K562 (cell line): ENCODE measurements around the gene SLC6A4.

Source experiments
- ADNP ChIP-seq: fragments of 200-800 bp; sonication (Bioruptor generic); IDR thresholded peaks from 2 replicates; pipeline ENCODE4 v1.6.1; 2016; ENCODE audit warnings: missing genetic modification characterization, missing compliant biosample characterization
- E2F6 ChIP-seq, 2 experiments: IDR thresholded peaks; 2 replicates each; pipeline ENCODE4 v1.6.1; 2011; ENCODE audit warnings: borderline replicate concordance in 1 of 2, control low read depth in 1 of 2, low read depth in 1 of 2, low read length in 1 of 2, mild to moderate bottlenecking in 1 of 2, mixed read lengths in 1 of 2, moderate library complexity in 1 of 2; ENCODE audit not compliant: insufficient read depth in 1 of 2, insufficient read length in 1 of 2, poor library complexity in 1 of 2, severe bottlenecking in 1 of 2; ENCODE audit errors: extremely low read depth in 1 of 2
- EP300 ChIP-seq: IDR thresholded peaks from 2 replicates; pipeline ENCODE4 v1.6.1; 2012; ENCODE audit warnings: low read length, improper control_type of control experiment
- FOXJ3 ChIP-seq: sonication (generic); formaldehyde crosslinking; IDR thresholded peaks from 2 replicates; pipeline ENCODE4 v1.4.0; 2020; ENCODE audit warnings: mild to moderate bottlenecking, missing genetic modification reagents
- FOXK1 ChIP-seq: sonication (generic); formaldehyde crosslinking; IDR thresholded peaks from 2 replicates; pipeline ENCODE4 v1.8.0; 2022; ENCODE audit warnings: missing genetic modification reagents, mild to moderate bottlenecking, borderline replicate concordance
- POLR2AphosphoS5 ChIP-seq: IDR thresholded peaks from 2 replicates; pipeline ENCODE4 v1.6.1; 2011; ENCODE audit warnings: mild to moderate bottlenecking, low read depth, low read length, moderate library complexity; ENCODE audit not compliant: control insufficient read depth, insufficient read depth
- RERE ChIP-seq: sonication (generic); formaldehyde crosslinking; IDR thresholded peaks from 2 replicates; pipeline ENCODE4 v1.8.0; 2023; ENCODE audit warnings: missing genetic modification reagents, mild to moderate bottlenecking, borderline replicate concordance
- ZKSCAN1 ChIP-seq: fragments of 150-350 bp; IDR thresholded peaks from 2 replicates; pipeline ENCODE4 v1.6.1; 2016; ENCODE audit warnings: low read depth, low read length
- TF ChIP-seq, protein P1 (sequence below): fragments of 450-650 bp; IDR thresholded peaks from 2 replicates; pipeline ENCODE4 v1.7.1; 2018; ENCODE audit warnings: mild to moderate bottlenecking, low read depth; ENCODE audit not compliant: partially characterized antibody
- TF ChIP-seq, protein P2 (sequence below), 3 experiments: IDR thresholded peaks in 2 of 3; conservative IDR thresholded peaks in 1 of 3; 2 replicates each; pipeline ENCODE4 v1.5.1; 2011 to 2012; ENCODE audit warnings: low read length in 3 of 3, mild to moderate bottlenecking in 3 of 3, control low read depth in 2 of 3, improper control_type of control experiment in 1 of 3, inconsistent platforms in 1 of 3, low read depth in 1 of 3, mixed read lengths in 1 of 3, moderate library complexity in 1 of 3; ENCODE audit not compliant: insufficient read depth in 2 of 3
- TF ChIP-seq, protein P3 (sequence below): sonication (generic); formaldehyde crosslinking; IDR thresholded peaks from 2 replicates; pipeline ENCODE4 v1.8.1; 2023; ENCODE audit warnings: mild to moderate bottlenecking, missing genetic modification reagents
- TF ChIP-seq, protein P4 (sequence below): fragments of 450-650 bp; formaldehyde crosslinking; IDR thresholded peaks from 2 replicates; pipeline ENCODE4 v1.4.0; 2020; ENCODE audit warnings: mild to moderate bottlenecking, mixed read lengths

GRCh38 chr17:30243568-30243967 is 8.1 kb upstream of the SLC6A4 start:
- no peak for TF ChIP-seq EP300
- TF ChIP-seq, protein P1, sequence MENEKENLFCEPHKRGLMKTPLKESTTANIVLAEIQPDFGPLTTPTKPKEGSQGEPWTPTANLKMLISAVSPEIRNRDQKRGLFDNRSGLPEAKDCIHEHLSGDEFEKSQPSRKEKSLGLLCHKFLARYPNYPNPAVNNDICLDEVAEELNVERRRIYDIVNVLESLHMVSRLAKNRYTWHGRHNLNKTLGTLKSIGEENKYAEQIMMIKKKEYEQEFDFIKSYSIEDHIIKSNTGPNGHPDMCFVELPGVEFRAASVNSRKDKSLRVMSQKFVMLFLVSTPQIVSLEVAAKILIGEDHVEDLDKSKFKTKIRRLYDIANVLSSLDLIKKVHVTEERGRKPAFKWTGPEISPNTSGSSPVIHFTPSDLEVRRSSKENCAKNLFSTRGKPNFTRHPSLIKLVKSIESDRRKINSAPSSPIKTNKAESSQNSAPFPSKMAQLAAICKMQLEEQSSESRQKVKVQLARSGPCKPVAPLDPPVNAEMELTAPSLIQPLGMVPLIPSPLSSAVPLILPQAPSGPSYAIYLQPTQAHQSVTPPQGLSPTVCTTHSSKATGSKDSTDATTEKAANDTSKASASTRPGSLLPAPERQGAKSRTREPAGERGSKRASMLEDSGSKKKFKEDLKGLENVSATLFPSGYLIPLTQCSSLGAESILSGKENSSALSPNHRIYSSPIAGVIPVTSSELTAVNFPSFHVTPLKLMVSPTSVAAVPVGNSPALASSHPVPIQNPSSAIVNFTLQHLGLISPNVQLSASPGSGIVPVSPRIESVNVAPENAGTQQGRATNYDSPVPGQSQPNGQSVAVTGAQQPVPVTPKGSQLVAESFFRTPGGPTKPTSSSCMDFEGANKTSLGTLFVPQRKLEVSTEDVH, result no peak
- no peak for TF ChIP-seq POLR2AphosphoS5
- no peak for TF ChIP-seq FOXK1
- TF ChIP-seq, protein P2, sequence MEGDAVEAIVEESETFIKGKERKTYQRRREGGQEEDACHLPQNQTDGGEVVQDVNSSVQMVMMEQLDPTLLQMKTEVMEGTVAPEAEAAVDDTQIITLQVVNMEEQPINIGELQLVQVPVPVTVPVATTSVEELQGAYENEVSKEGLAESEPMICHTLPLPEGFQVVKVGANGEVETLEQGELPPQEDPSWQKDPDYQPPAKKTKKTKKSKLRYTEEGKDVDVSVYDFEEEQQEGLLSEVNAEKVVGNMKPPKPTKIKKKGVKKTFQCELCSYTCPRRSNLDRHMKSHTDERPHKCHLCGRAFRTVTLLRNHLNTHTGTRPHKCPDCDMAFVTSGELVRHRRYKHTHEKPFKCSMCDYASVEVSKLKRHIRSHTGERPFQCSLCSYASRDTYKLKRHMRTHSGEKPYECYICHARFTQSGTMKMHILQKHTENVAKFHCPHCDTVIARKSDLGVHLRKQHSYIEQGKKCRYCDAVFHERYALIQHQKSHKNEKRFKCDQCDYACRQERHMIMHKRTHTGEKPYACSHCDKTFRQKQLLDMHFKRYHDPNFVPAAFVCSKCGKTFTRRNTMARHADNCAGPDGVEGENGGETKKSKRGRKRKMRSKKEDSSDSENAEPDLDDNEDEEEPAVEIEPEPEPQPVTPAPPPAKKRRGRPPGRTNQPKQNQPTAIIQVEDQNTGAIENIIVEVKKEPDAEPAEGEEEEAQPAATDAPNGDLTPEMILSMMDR (IDR thresholded peaks at IDR 0.05 in 2 of 3, conservative IDR thresholded peaks at IDR 0.05 in 1 of 3; ENCODE audit: insufficient read depth in 2 of 3, low read depth in 1 of 3, low read length in 3 of 3), result no peak
- no peak for TF ChIP-seq ZKSCAN1
- TF ChIP-seq, protein P3, sequence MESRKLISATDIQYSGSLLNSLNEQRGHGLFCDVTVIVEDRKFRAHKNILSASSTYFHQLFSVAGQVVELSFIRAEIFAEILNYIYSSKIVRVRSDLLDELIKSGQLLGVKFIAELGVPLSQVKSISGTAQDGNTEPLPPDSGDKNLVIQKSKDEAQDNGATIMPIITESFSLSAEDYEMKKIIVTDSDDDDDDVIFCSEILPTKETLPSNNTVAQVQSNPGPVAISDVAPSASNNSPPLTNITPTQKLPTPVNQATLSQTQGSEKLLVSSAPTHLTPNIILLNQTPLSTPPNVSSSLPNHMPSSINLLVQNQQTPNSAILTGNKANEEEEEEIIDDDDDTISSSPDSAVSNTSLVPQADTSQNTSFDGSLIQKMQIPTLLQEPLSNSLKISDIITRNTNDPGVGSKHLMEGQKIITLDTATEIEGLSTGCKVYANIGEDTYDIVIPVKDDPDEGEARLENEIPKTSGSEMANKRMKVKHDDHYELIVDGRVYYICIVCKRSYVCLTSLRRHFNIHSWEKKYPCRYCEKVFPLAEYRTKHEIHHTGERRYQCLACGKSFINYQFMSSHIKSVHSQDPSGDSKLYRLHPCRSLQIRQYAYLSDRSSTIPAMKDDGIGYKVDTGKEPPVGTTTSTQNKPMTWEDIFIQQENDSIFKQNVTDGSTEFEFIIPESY, result no peak
- TF ChIP-seq RERE, result no peak
- TF ChIP-seq, protein P4, sequence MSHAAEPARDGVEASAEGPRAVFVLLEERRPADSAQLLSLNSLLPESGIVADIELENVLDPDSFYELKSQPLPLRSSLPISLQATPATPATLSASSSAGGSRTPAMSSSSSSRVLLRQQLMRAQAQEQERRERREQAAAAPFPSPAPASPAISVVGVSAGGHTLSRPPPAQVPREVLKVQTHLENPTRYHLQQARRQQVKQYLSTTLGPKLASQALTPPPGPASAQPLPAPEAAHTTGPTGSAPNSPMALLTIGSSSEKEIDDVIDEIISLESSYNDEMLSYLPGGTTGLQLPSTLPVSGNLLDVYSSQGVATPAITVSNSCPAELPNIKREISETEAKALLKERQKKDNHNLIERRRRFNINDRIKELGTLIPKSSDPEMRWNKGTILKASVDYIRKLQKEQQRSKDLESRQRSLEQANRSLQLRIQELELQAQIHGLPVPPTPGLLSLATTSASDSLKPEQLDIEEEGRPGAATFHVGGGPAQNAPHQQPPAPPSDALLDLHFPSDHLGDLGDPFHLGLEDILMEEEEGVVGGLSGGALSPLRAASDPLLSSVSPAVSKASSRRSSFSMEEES, result no peak
- no peak for TF ChIP-seq E2F6 (IDR thresholded peaks at IDR 0.05; ENCODE audit: borderline replicate concordance in 1 of 2, extremely low read depth in 1 of 2, insufficient read depth in 1 of 2, insufficient read length in 1 of 2, low read depth in 1 of 2, low read length in 1 of 2, poor library complexity in 1 of 2, severe bottlenecking in 1 of 2)
- TF ChIP-seq ADNP (tag), result no peak
- no peak for TF ChIP-seq FOXJ3 (CRISPR knock-in tag)
